SJCRH30 (cell line): ENCODE results near the gene GYG2. TPM values are rescaled to one million over a fixed set of nuclear protein-coding genes. Genes with fewer than 3 reads are reported as not detected.
"Not testable (repeated sequence)": the region's sequence is repeated elsewhere in the genome, so short reads cannot be mapped to it uniquely, and the experiment has no call there.

Source experiments
- DNase-seq, 2 experiments: peaks; one replicate each; pipeline ENCODE4 v3.0.0-alpha.2; 2015 to 2020
- H3K27ac ChIP-seq: fragments of 250-450 bp; sonication (Bioruptor Pico); 2 replicates; pipeline ENCODE4 v1.5.1; 2020; ENCODE audit warnings: mild to moderate bottlenecking, moderate library complexity
- H3K27me3 ChIP-seq: fragments of 250-450 bp; sonication (Bioruptor Pico); 2 replicates; pipeline ENCODE4 v1.5.1; 2020; ENCODE audit warnings: mild to moderate bottlenecking, moderate library complexity
- H3K36me3 ChIP-seq: fragments of 250-450 bp; sonication (Bioruptor Pico); 2 replicates; pipeline ENCODE4 v1.5.1; 2020; ENCODE audit warnings: mild to moderate bottlenecking, moderate library complexity
- H3K4me1 ChIP-seq: fragments of 250-450 bp; sonication (Bioruptor Pico); 2 replicates; pipeline ENCODE4 v1.5.1; 2020; ENCODE audit warnings: mild to moderate bottlenecking, moderate library complexity
- H3K4me3 ChIP-seq: fragments of 250-450 bp; sonication (Bioruptor Pico); 2 replicates; pipeline ENCODE4 v1.5.1; 2020; ENCODE audit warnings: mild to moderate bottlenecking, moderate library complexity
- H3K9me3 ChIP-seq: fragments of 250-450 bp; sonication (Bioruptor Pico); replicated peaks from 2 replicates; pipeline ENCODE4 v1.5.1; 2020; ENCODE audit warnings: mild to moderate bottlenecking, moderate library complexity
- total RNA-seq: library from RNA; depleted of rRNA; stranded (reverse); fragments of >200 nt; shearing (Covaris generic); gene quantifications from 2 replicates; pipeline ENCODE4 v1.2.3, GENCODE V29; 2014

GYG2 gene
- total RNA-seq, 1 experiment from 2014 or later = 14.4 TPM

- Histone ChIP-seq H3K4me3 (no peak overlapping the region), H3K9me3 (no peaks in the 10 kb centered on the region), H3K36me3 (no peaks in the 10 kb centered on the region), H3K27ac (no peak overlapping the region), H3K4me1 (peaks cover 7% of the 10 kb centered on the region; the same call in 1 of the 2 replicates), H3K27me3 (no peaks in the 10 kb centered on the region)
- DNase-seq = no peak
Measured at GRCh38 chrX:2897311-2897689, 68.6 kb downstream of the GYG2 start.

GRCh38 chrX:2897690-2898623 lies 69.2 kb downstream of the GYG2 start:
- H3K36me3 ChIP-seq, H3K4me1 ChIP-seq, H3K27ac ChIP-seq, H3K27me3 ChIP-seq, H3K9me3 ChIP-seq: not testable (repeated sequence)
- peak overlapping the region; percentile 24 for H3K4me3 ChIP-seq
- peak in 1 of 2 experiments; percentile 7 for DNase-seq

- Histone ChIP-seq H3K27ac (no peak overlapping the region), H3K36me3 (no peaks in the 10 kb centered on the region), H3K4me1 (peaks cover 7% of the 10 kb centered on the region; the same call in 1 of the 2 replicates), H3K9me3 (no peaks in the 10 kb centered on the region; the same call in 1 of the 2 replicates), H3K4me3 (no peak overlapping the region), H3K27me3 (no peaks in the 10 kb centered on the region)
- no peak for DNase-seq
Measured at GRCh38 chrX:2898846-2899512, 70.2 kb downstream of the GYG2 start.

- Histone ChIP-seq H3K4me3 (no peak overlapping the region), H3K9me3 (no peaks in the 10 kb centered on the region; the same call in 1 of the 2 replicates), H3K27ac (no peak overlapping the region), H3K4me1 (0 out of 2 replicates have a peak, but pooled peaks cover 2% of the 10 kb centered on the region), H3K27me3 (no peaks in the 10 kb centered on the region), H3K36me3 (no peaks in the 10 kb centered on the region)
- DNase-seq = no peak
Measured at GRCh38 chrX:2901367-2902036, 72.8 kb downstream of the GYG2 start.

- Histone ChIP-seq H3K27me3 (no peaks in the 10 kb centered on the region), H3K4me3 (no peak overlapping the region), H3K27ac (no peak overlapping the region), H3K36me3 (no peaks in the 10 kb centered on the region), H3K9me3 (no peaks in the 10 kb centered on the region; the same call in 1 of the 2 replicates), H3K4me1 (0 out of 2 replicates have a peak, but pooled peaks cover 2% of the 10 kb centered on the region)
- no peak for DNase-seq
Measured at GRCh38 chrX:2902841-2903240, 74.1 kb downstream of the GYG2 start.

- Histone ChIP-seq H3K27ac (no peak overlapping the region), H3K36me3 (no peaks in the 10 kb centered on the region), H3K9me3 (no peaks in the 10 kb centered on the region; the same call in 1 of the 2 replicates), H3K27me3 (no peaks in the 10 kb centered on the region), H3K4me3 (no peak overlapping the region), H3K4me1 (0 out of 2 replicates have a peak, but pooled peaks cover 2% of the 10 kb centered on the region)
- no peak for DNase-seq
Measured at GRCh38 chrX:2903366-2903765, 74.6 kb downstream of the GYG2 start.

- no peaks in the 10 kb centered on the region for H3K36me3 ChIP-seq
- DNase-seq = no peak
Measured at GRCh38 chrX:2907295-2907694, 78.6 kb downstream of the GYG2 start.

GRCh38 chrX:2908125-2908685 lies 79.5 kb downstream of the GYG2 start:
- Histone ChIP-seq H3K9me3 (no peaks in the 10 kb centered on the region; the same call in 1 of the 2 replicates), H3K4me1 (no peaks in the 10 kb centered on the region), H3K36me3 (no peaks in the 10 kb centered on the region), H3K27ac (no peak overlapping the region), H3K27me3 (no peaks in the 10 kb centered on the region), H3K4me3 (no peak overlapping the region)
- no peak for DNase-seq

More at GRCh38 chrX:2907295-2907694, 78.6 kb downstream of the GYG2 start:
- Histone ChIP-seq H3K27me3 (no peaks in the 10 kb centered on the region), H3K9me3 (no peaks in the 10 kb centered on the region; the same call in 1 of the 2 replicates), H3K4me1 (no peaks in the 10 kb centered on the region), H3K4me3 (no peak overlapping the region), H3K27ac (no peak overlapping the region)

GRCh38 chrX:2910109-2910508 lies 81.4 kb downstream of the GYG2 start:
- Histone ChIP-seq H3K27ac (no peak overlapping the region), H3K4me1 (no peaks in the 10 kb centered on the region), H3K9me3 (no peaks in the 10 kb centered on the region), H3K4me3 (no peak overlapping the region), H3K36me3 (no peaks in the 10 kb centered on the region), H3K27me3 (no peaks in the 10 kb centered on the region)
- DNase-seq = no peak

GRCh38 chrX:2913118-2913517 lies 84.4 kb downstream of the GYG2 start:
- no peaks in the 10 kb centered on the region for H3K27me3 ChIP-seq
- no peak for DNase-seq
- no peak overlapping the region for H3K4me3 ChIP-seq
- no peaks in the 10 kb centered on the region for H3K4me1 ChIP-seq
- no peak overlapping the region for H3K27ac ChIP-seq
- H3K9me3 ChIP-seq = no peaks in the 10 kb centered on the region
- H3K36me3 ChIP-seq = no peaks in the 10 kb centered on the region

GRCh38 chrX:2917767-2918166 lies 89.0 kb downstream of the GYG2 start:
- peak; percentile 45 to 51 for DNase-seq
- Histone ChIP-seq H3K36me3 (no peaks in the 10 kb centered on the region), H3K27me3 (no peaks in the 10 kb centered on the region), H3K4me3 (peak overlapping the region; percentile 26), H3K4me1 (no peaks in the 10 kb centered on the region), H3K27ac (no peak overlapping the region), H3K9me3 (no peaks in the 10 kb centered on the region)

GRCh38 chrX:2921193-2921592 lies 92.5 kb downstream of the GYG2 start:
- H3K27ac ChIP-seq = no peak overlapping the region
- no peaks in the 10 kb centered on the region for H3K9me3 ChIP-seq
- no peak for DNase-seq
- H3K4me1 ChIP-seq = no peaks in the 10 kb centered on the region
- no peak overlapping the region for H3K4me3 ChIP-seq
- no peaks in the 10 kb centered on the region for H3K36me3 ChIP-seq
- H3K27me3 ChIP-seq = no peaks in the 10 kb centered on the region

- Histone ChIP-seq H3K4me3 (no peak overlapping the region), H3K36me3 (no peaks in the 10 kb centered on the region), H3K4me1 (no peaks in the 10 kb centered on the region), H3K9me3 (no peaks in the 10 kb centered on the region), H3K27ac (no peak overlapping the region), H3K27me3 (no peaks in the 10 kb centered on the region)
- DNase-seq = no peak
Measured at GRCh38 chrX:2921750-2922149, 93.0 kb downstream of the GYG2 start.

- Histone ChIP-seq H3K27me3 (no peaks in the 10 kb centered on the region), H3K4me1 (no peaks in the 10 kb centered on the region), H3K9me3 (no peaks in the 10 kb centered on the region), H3K36me3 (no peaks in the 10 kb centered on the region), H3K27ac (no peak overlapping the region), H3K4me3 (no peak overlapping the region)
- no peak for DNase-seq
Measured at GRCh38 chrX:2924151-2924550, 95.4 kb downstream of the GYG2 start.
